GM18870 (cell line): ENCODE measurements around the gene TMEM258.

Experiments
- ATAC-seq: cut with Tn5 transposase; IDR thresholded peaks from one replicate; pipeline ENCODE4 v1.9.1; 2021; ENCODE audit warnings: moderate library complexity; ENCODE audit not compliant: unreplicated experiment

The TMEM258 gene

GRCh38 chr11:61826930-61827570 lies 34.7 kb upstream of the TMEM258 start:
- ATAC-seq: no peak

GRCh38 chr11:61820174-61820573 lies 27.8 kb upstream of the TMEM258 start:
- ATAC-seq: no peak

- ATAC-seq: no peak
Measured at GRCh38 chr11:61817471-61818202, 25.2 kb upstream of the TMEM258 start.

- ATAC-seq: no peak
Measured at GRCh38 chr11:61816736-61817455, 24.5 kb upstream of the TMEM258 start, which contains the start of gene FADS1. FADS1 (minus strand) TSS chr11:61817003; CDS start chr11:61816929, 74 bp downstream.

- ATAC-seq: no peak
Measured at GRCh38 chr11:61815790-61816735, 23.7 kb upstream of the TMEM258 start.

- no peak for ATAC-seq
Measured at GRCh38 chr11:61814958-61815789, 22.8 kb upstream of the TMEM258 start.

- ATAC-seq: no peak
Measured at GRCh38 chr11:61814247-61814957, 22.0 kb upstream of the TMEM258 start.

GRCh38 chr11:61812736-61813411 lies 20.5 kb upstream of the TMEM258 start:
- no peak for ATAC-seq

- ATAC-seq: no peak
Measured at GRCh38 chr11:61811831-61812230, 19.4 kb upstream of the TMEM258 start.

GRCh38 chr11:61810671-61811175 lies 18.3 kb upstream of the TMEM258 start:
- no peak for ATAC-seq

GRCh38 chr11:61806785-61807184 lies 14.4 kb upstream of the TMEM258 start:
- ATAC-seq: no peak

GRCh38 chr11:61805146-61805545 lies 12.7 kb upstream of the TMEM258 start:
- no peak for ATAC-seq

- ATAC-seq: no peak
Measured at GRCh38 chr11:61803889-61804647, 11.7 kb upstream of the TMEM258 start.

GRCh38 chr11:61802605-61803004 lies 10.2 kb upstream of the TMEM258 start:
- ATAC-seq: no peak

- ATAC-seq: no peak
Measured at GRCh38 chr11:61800331-61801281, 8.2 kb upstream of the TMEM258 start.

GRCh38 chr11:61799665-61800284 lies 7.4 kb upstream of the TMEM258 start:
- no peak for ATAC-seq
